CD4-positive, alpha-beta memory T cell (primary cell): ENCODE results near the gene PIP5K1A. TPM values are rescaled to one million over a fixed set of nuclear protein-coding genes. Genes with fewer than 3 reads are reported as not detected.

ENCODE experiments used
- CTCF ChIA-PET: fragments of 350-600 bp; sonication (Branson Sonifier 250); formaldehyde crosslinking; loops from one replicate; lab custom pipeline; 2021; ENCODE audit warnings: inconsistent platforms; ENCODE audit not compliant: partially characterized antibody; lab: Charles Lee
- POLR2A ChIA-PET: fragments of 350-600 bp; sonication (Branson Sonifier 250); formaldehyde crosslinking; loops from one replicate; lab custom pipeline; 2021; ENCODE audit not compliant: partially characterized antibody; lab: Charles Lee
- DNase-seq, 5 donors: peaks; one replicate each; pipeline versions ENCODE4 v3.0.0 to v3.0.0-alpha.2; 2020 to 2022; ENCODE audit warnings: mixed read lengths in 1 of 5
- H3K27ac ChIP-seq: one replicate; pipeline ENCODE4 v1.7.0; 2013; ENCODE audit warnings: low read depth, low read length
- H3K27me3 ChIP-seq: 2 replicates; pipeline ENCODE4 v1.7.0; 2013; ENCODE audit warnings: mild to moderate bottlenecking, low read length, moderate library complexity; ENCODE audit not compliant: insufficient read depth
- H3K36me3 ChIP-seq: 2 replicates; pipeline ENCODE4 v1.7.0; 2013; ENCODE audit warnings: mild to moderate bottlenecking, low read length, moderate library complexity; ENCODE audit not compliant: insufficient read depth
- H3K4me1 ChIP-seq: 2 replicates; pipeline ENCODE4 v1.7.0; 2013; ENCODE audit warnings: mild to moderate bottlenecking, low read length, moderate library complexity; ENCODE audit not compliant: insufficient read depth
- H3K4me3 ChIP-seq, 2 donors: one replicate each; pipeline ENCODE4 v1.7.0; 2013; ENCODE audit warnings: low read length in 2 of 2, mild to moderate bottlenecking in 1 of 2
- H3K9me3 ChIP-seq, 2 donors: one replicate each; pipeline ENCODE4 v1.7.0; 2013; ENCODE audit warnings: low read length in 2 of 2, control low read depth in 1 of 2; ENCODE audit not compliant: control insufficient read depth in 1 of 2
- H3K27ac Mint-ChIP-seq, 7 donors: one replicate each; pipeline ENCODE4 v1.8.0; 2020 to 2021; ENCODE audit warnings: mixed read lengths in 7 of 7, mild to moderate bottlenecking in 6 of 7, inconsistent platforms in 3 of 7, moderate library complexity in 3 of 7
- H3K27me3 Mint-ChIP-seq, 2 donors: one replicate each; pipeline ENCODE4 v1.8.0; 2020 to 2021; ENCODE audit warnings: mixed read lengths in 2 of 2
- H3K36me3 Mint-ChIP-seq, 2 donors: one replicate each; pipeline ENCODE4 v1.8.0; 2020 to 2021; ENCODE audit warnings: mixed read lengths in 2 of 2, inconsistent platforms in 1 of 2, mild to moderate bottlenecking in 1 of 2
- H3K4me1 Mint-ChIP-seq, 4 donors: one replicate each; pipeline ENCODE4 v1.8.0; 2020 to 2021; ENCODE audit warnings: mixed read lengths in 4 of 4, mild to moderate bottlenecking in 1 of 4
- H3K4me3 Mint-ChIP-seq, 8 donors: one replicate each; pipeline ENCODE4 v1.8.0; 2020 to 2021; ENCODE audit warnings: mixed read lengths in 8 of 8, mild to moderate bottlenecking in 7 of 8, moderate library complexity in 6 of 8, inconsistent platforms in 3 of 8
- H3K9me3 Mint-ChIP-seq, 8 donors: one replicate each; pipeline ENCODE4 v1.8.0; 2020 to 2021; ENCODE audit warnings: mixed read lengths in 8 of 8, mild to moderate bottlenecking in 5 of 8, inconsistent platforms in 3 of 8, moderate library complexity in 1 of 8
- intact Hi-C: fragments of 100-400 bp; cut with micrococcal nuclease; formaldehyde crosslinking; loops from one replicate; pipeline ENCODE4 v1.15.1; 2023
- polyA plus RNA-seq, 2 donors: library from polyadenylated mRNA; unstranded; fragments of 300-500 nt; fragmentation: Illumina TruSeq; gene quantifications; one replicate each; pipeline ENCODE4 v1.2.3, GENCODE V29; 2021
- total RNA-seq, 2 experiments: library from RNA; stranded (reverse); gene quantifications; one replicate each; pipeline ENCODE4 v1.2.3, GENCODE V29; 2021

PIP5K1A gene
- total and polyA plus RNA-seq, 4 experiments from 2014 or later: 13.7 to 53.1 (median 33.5) TPM

DNA sequence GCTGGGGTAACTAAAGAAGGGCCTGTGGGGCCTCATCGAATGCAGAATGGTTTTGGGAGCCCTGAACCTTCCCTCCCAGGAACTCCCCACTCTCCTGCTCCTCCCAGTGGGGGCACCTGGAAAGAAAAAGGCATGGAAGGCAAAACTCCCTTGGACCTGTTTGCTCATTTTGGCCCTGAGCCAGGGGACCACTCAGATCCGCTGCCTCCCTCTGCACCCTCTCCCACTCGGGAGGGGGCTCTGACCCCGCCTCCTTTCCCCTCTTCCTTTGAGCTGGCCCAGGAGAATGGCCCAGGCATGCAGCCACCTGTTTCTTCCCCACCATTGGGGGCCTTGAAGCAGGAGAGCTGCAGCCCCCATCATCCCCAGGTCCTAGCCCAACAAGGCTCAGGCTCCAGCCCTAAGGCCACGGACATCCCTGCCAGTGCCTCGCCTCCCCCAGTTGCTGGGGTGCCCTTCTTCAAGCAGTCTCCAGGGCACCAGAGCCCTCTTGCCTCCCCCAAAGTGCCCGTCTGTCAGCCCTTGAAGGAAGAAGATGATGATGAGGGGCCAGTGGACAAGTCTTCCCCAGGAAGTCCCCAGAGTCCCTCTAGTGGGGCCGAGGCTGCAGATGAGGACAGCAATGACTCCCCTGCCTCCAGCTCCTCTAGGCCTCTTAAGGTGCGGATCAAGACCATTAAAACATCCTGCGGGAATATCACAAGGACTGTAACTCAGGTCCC is 88.4 kb downstream of the PIP5K1A start:
- intact Hi-C loops: no loop called here
- no peak for DNase-seq
- Histone ChIP-seq H3K36me3 (peaks cover 50% of the 10 kb centered on the region), H3K4me1 (peaks cover 20% of the 10 kb centered on the region), H3K4me3 (no peak overlapping the region), H3K27ac (no peak overlapping the region), H3K27me3 (no peaks in the 10 kb centered on the region), H3K9me3 (no peaks in the 10 kb centered on the region)
- peaks cover 24 to 66% of the 10 kb centered on the region in 2 donors for H3K36me3 Mint-ChIP-seq
- H3K4me1 Mint-ChIP-seq: peaks cover 15 to 44% (median 33%) of the 10 kb centered on the region in 4 donors
- CTCF ChIA-PET: interaction anchor here (1.8 kb wide), 1 partner anchor 14 kb away, joined by 6 read pairs; no protein-coding TSS in a partner anchor
- POLR2A ChIA-PET: no interaction called here
- no peaks in the 10 kb centered on the region for H3K27me3 Mint-ChIP-seq
- H3K27ac Mint-ChIP-seq: peak overlapping the region in 2 of 7 donors; percentile 44 to 48
- peaks cover 0 to 1% (median 0%) of the 10 kb centered on the region in 8 donors for H3K9me3 Mint-ChIP-seq
- H3K4me3 Mint-ChIP-seq: no peak overlapping the region

DNA sequence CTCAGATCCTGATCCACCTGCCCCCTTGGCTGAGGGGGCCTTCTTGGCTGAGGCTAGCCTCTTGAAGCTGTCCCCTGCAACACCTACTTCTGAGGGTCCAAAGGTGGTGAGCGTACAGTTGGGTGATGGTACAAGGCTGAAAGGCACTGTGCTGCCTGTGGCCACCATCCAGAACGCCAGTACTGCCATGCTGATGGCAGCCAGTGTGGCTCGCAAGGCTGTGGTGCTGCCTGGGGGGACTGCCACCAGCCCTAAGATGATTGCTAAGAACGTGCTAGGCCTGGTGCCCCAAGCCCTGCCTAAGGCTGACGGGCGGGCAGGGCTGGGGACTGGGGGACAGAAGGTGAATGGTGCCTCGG is 89.0 kb downstream of the PIP5K1A start:
- no peak overlapping the region for H3K27ac ChIP-seq
- peaks cover 25 to 68% of the 10 kb centered on the region in 2 donors for H3K36me3 Mint-ChIP-seq
- peak overlapping the region in 1 of 7 donors; percentile 44 for H3K27ac Mint-ChIP-seq
- POLR2A ChIA-PET: no interaction called here
- H3K27me3 Mint-ChIP-seq: no peaks in the 10 kb centered on the region
- H3K4me1 ChIP-seq: peaks cover 20% of the 10 kb centered on the region
- intact Hi-C loops: no loop called here
- peaks cover 56% of the 10 kb centered on the region for H3K36me3 ChIP-seq
- H3K9me3 Mint-ChIP-seq: peaks cover 0 to 1% (median 0%) of the 10 kb centered on the region in 8 donors
- H3K27me3 ChIP-seq: no peaks in the 10 kb centered on the region
- CTCF ChIA-PET: interaction anchor here (1.8 kb wide), 1 partner anchor 14 kb away, joined by 6 read pairs; no protein-coding TSS in a partner anchor
- peaks cover 15 to 40% (median 31%) of the 10 kb centered on the region in 4 donors for H3K4me1 Mint-ChIP-seq
- DNase-seq: no peak
- no peak overlapping the region for H3K4me3 Mint-ChIP-seq
- no peaks in the 10 kb centered on the region for H3K9me3 ChIP-seq
- no peak overlapping the region for H3K4me3 ChIP-seq

DNA sequence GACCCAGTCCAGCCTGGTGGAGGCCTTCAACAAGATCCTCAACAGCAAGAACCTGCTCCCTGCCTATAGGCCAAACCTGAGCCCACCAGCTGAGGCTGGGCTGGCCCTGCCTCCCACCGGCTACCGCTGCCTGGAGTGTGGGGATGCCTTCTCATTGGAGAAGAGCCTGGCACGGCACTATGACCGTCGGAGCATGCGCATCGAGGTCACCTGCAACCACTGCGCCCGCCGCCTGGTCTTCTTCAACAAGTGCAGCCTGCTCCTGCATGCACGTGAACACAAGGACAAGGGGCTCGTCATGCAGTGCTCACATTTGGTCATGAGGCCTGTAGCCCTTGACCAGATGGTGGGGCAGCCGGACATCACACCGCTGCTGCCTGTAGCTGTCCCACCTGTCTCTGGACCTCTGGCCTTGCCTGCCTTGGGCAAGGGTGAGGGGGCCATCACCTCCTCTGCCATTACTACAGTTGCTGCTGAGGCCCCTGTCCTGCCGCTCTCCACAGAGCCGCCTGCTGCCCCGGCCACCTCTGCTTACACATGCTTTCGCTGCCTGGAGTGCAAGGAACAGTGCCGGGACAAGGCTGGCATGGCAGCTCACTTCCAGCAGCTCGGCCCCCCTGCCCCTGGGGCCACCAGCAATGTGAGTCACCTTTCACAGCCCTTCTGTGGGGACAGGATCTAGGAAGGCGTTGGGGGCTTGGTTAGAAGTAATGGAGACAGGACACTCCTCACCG is 89.6 kb downstream of the PIP5K1A start:
- Mint-ChIP-seq H3K27me3 (no peaks in the 10 kb centered on the region), H3K4me1 (peaks cover 15 to 39% (median 31%) of the 10 kb centered on the region in 4 donors), H3K9me3 (peaks cover 0 to 1% (median 0%) of the 10 kb centered on the region in 8 donors), H3K27ac (peak overlapping the region in 1 of 7 donors; percentile 70), H3K4me3 (no peak overlapping the region), H3K36me3 (peaks cover 29 to 74% of the 10 kb centered on the region in 2 donors)
- ChIA-PET POLR2A (no interaction called here), CTCF (interaction anchor here (1.8 kb wide), 1 partner anchor 13 kb away, joined by 6 read pairs; no protein-coding TSS in a partner anchor)
- H3K36me3 ChIP-seq: peaks cover 62% of the 10 kb centered on the region
- peaks cover 19% of the 10 kb centered on the region for H3K4me1 ChIP-seq
- no peak for DNase-seq
- no peaks in the 10 kb centered on the region for H3K27me3 ChIP-seq
- no peak overlapping the region for H3K4me3 ChIP-seq
- no peak overlapping the region for H3K27ac ChIP-seq
- H3K9me3 ChIP-seq: no peaks in the 10 kb centered on the region
- intact Hi-C loops: no loop called here

DNA sequence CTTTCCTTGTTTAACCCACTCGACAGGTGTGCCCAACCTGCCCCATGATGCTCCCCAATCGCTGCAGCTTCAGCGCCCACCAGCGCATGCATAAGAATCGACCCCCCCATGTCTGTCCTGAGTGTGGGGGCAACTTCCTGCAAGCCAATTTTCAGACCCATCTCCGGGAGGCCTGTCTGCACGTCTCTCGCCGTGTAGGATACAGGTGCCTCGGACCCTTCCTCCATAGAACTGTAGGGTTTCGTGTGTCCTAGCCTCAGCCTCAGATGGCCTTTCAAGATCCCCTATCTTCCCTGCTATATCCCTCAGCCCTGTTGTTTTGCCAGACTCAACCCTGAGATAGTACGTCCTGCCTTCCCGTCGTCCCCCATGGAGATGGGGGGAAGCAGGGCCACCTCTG is 90.2 kb downstream of the PIP5K1A start:
- H3K27ac Mint-ChIP-seq: peak overlapping the region in 4 of 7 donors; percentile 43 to 79 (median 68)

DNA sequence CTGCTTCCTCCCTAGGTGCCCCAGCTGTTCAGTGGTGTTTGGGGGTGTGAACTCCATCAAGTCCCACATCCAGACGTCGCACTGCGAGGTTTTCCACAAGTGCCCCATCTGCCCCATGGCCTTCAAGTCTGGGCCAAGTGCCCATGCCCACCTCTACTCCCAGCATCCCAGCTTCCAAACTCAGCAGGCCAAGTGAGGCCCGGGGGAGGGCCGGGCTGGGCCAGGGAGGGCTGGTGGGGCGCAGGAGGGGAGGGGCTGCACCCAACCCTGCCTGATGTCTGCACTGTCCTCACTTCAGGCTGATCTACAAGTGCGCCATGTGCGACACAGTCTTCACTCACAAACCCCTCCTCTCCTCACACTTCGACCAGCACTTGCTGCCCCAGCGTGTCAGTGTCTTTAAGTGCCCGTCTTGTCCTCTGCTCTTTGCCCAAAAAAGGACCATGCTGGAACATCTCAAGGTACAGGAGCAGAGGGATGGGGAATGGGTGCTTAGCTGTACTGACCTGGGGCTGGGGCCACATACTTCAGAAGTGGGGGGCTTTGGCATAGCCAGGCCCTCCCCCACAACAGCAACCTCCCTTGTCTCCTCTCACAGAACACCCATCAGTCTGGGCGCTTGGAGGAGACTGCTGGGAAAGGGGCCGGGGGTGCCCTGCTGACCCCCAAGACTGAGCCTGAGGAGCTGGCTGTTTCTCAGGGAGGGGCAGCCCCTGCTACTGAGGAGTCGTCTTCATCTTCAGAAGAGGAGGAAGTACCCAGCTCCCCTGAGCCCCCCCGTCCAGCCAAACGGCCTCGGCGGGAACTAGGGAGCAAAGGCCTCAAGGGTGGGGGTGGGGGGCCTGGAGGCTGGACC is 91.0 kb downstream of the PIP5K1A start:
- Mint-ChIP-seq H3K4me1 (peaks cover 5 to 25% (median 19%) of the 10 kb centered on the region in 4 donors), H3K27ac (peak overlapping the region in 5 of 7 donors; percentile 24 to 79 (median 67)), H3K9me3 (peaks cover 0 to 2% (median 0%) of the 10 kb centered on the region in 8 donors), H3K36me3 (peaks cover 36 to 77% of the 10 kb centered on the region in 2 donors), H3K27me3 (no peaks in the 10 kb centered on the region), H3K4me3 (no peak overlapping the region)
- H3K4me1 ChIP-seq: peaks cover 5% of the 10 kb centered on the region
- no peaks in the 10 kb centered on the region for H3K9me3 ChIP-seq
- ChIA-PET POLR2A (interaction anchor here (0.6 kb wide), 1 partner anchor 8 kb away, joined by 3 read pairs; the partner anchor contains the start of gene ZNF687), CTCF (interaction anchor here (1.6 kb wide), 1 partner anchor 12 kb away, joined by 5 read pairs; no protein-coding TSS in a partner anchor)
- no peak overlapping the region for H3K27ac ChIP-seq
- no peak overlapping the region for H3K4me3 ChIP-seq
- H3K27me3 ChIP-seq: no peaks in the 10 kb centered on the region
- peaks cover 76% of the 10 kb centered on the region for H3K36me3 ChIP-seq
- no peak for DNase-seq
- intact Hi-C loops: no loop called here

More for the DNA sequence above, 90.2 kb downstream of the PIP5K1A start:
- peak overlapping the region in 1 of 8 donors; percentile 13 for H3K4me3 Mint-ChIP-seq
- Histone ChIP-seq H3K4me1 (peaks cover 13% of the 10 kb centered on the region), H3K27ac (no peak overlapping the region), H3K4me3 (no peak overlapping the region), H3K36me3 (peaks cover 68% of the 10 kb centered on the region), H3K27me3 (no peaks in the 10 kb centered on the region), H3K9me3 (no peaks in the 10 kb centered on the region)
- H3K4me1 Mint-ChIP-seq: peaks cover 12 to 33% (median 27%) of the 10 kb centered on the region in 4 donors
- H3K27me3 Mint-ChIP-seq: no peaks in the 10 kb centered on the region
- no peak for DNase-seq
- peaks cover 30 to 74% of the 10 kb centered on the region in 2 donors for H3K36me3 Mint-ChIP-seq
- H3K9me3 Mint-ChIP-seq: no peaks in the 10 kb centered on the region
- ChIA-PET CTCF (interaction anchor here (1.6 kb wide), 1 partner anchor 12 kb away, joined by 5 read pairs; no protein-coding TSS in a partner anchor), POLR2A (no interaction called here)
- intact Hi-C loops: no loop called here

DNA sequence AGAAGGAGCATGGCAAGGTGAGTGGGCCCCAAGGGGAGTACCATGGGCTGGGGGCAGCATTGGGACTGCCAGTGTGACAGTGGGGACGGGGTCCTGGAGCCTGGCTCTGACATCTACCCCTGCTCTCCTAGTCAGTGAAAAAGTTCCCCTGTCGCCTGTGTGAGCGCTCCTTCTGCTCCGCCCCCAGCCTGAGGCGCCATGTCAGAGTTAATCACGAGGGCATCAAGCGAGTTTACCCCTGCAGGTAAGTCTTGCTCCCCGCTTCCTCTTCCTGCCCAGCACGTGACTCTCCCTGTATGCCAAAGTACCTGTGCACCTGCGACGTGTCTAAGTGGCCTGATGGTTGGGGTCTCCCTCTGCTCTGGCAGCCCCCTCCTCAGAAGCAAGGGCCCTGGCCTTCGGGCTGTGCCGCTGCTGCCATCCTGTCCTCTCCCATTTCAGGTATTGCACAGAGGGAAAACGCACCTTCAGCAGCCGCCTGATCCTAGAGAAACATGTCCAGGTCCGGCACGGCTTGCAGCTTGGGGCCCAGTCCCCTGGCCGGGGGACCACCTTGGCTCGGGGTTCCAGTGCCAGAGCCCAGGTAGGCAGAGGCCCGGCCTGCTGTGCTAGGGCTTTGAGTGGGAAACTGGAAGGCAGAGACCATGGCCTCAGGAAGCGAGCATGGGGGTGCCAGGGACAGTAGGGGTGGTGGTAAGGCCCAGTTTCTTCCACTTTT is 91.8 kb downstream of the PIP5K1A start:
- peak overlapping the region in 2 of 7 donors; percentile 6 to 85 for H3K27ac Mint-ChIP-seq
- Histone ChIP-seq H3K4me1 (no peaks in the 10 kb centered on the region), H3K27ac (no peak overlapping the region), H3K9me3 (no peaks in the 10 kb centered on the region), H3K4me3 (no peak overlapping the region), H3K36me3 (peaks cover 80% of the 10 kb centered on the region), H3K27me3 (no peaks in the 10 kb centered on the region)
- H3K4me1 Mint-ChIP-seq: peaks cover 2 to 17% (median 13%) of the 10 kb centered on the region in 4 donors
- ChIA-PET POLR2A (no interaction called here), CTCF (interaction anchor here (1.6 kb wide), 1 partner anchor 11 kb away, joined by 5 read pairs; no protein-coding TSS in a partner anchor)
- H3K9me3 Mint-ChIP-seq: peaks cover 0 to 2% (median 0%) of the 10 kb centered on the region in 8 donors
- peaks cover 42 to 79% of the 10 kb centered on the region in 2 donors for H3K36me3 Mint-ChIP-seq
- no peak overlapping the region for H3K4me3 Mint-ChIP-seq
- no peak for DNase-seq
- no peaks in the 10 kb centered on the region for H3K27me3 Mint-ChIP-seq
- intact Hi-C loops: no loop called here
